A673 (cell line): ENCODE results near the gene PPWD1. TPM values are rescaled to one million over a fixed set of nuclear protein-coding genes. Genes with fewer than 3 reads are reported as not detected.

Experiments used
- BruUV-seq: library from RNA; stranded (reverse); fragments of 400-500 nt; replicated peaks from 2 replicates; lab custom pipeline; 2021; lab: Mats Ljungman, UMichigan
- CTCF ChIA-PET: fragments of 300-600 bp; sonication (Branson Sonifier 250); formaldehyde crosslinking; loops from one replicate; lab custom pipeline; 2022; ENCODE audit warnings: antibody characterized with exemption; lab: Charles Lee
- POLR2A ChIA-PET: fragments of 300-600 bp; sonication (Branson Sonifier 250); formaldehyde crosslinking; loops from one replicate; lab custom pipeline; 2022; ENCODE audit warnings: antibody characterized with exemption; ENCODE audit not compliant: low non-redundant PET; lab: Charles Lee
- DNase-seq: peaks from one replicate; pipeline ENCODE4 v3.0.0-alpha.2; 2015; ENCODE audit warnings: low spot score
- H3K27ac ChIP-seq: fragments of 200-600 bp; sonication (generic); 2 replicates; pipeline ENCODE4 v1.5.1; 2016; ENCODE audit warnings: mixed run types, low read depth, mild to moderate bottlenecking, mixed read lengths, antibody characterized with exemption, low read length; ENCODE audit not compliant: poor library complexity, severe bottlenecking
- H3K27me3 ChIP-seq: fragments of 200-600 bp; sonication (generic); replicated peaks from 2 replicates; pipeline ENCODE4 v1.6.1; 2017; ENCODE audit warnings: mixed run types, low read depth, mild to moderate bottlenecking, mixed read lengths, antibody characterized with exemption, low read length; ENCODE audit not compliant: insufficient read depth, poor library complexity
- H3K36me3 ChIP-seq: fragments of 200-600 bp; sonication (generic); 2 replicates; pipeline ENCODE4 v1.6.1; 2016; ENCODE audit warnings: mixed run types, mild to moderate bottlenecking, mixed read lengths, antibody characterized with exemption, low read length; ENCODE audit not compliant: insufficient read depth, poor library complexity, severe bottlenecking
- H3K4me1 ChIP-seq: fragments of 200-600 bp; sonication (generic); 2 replicates; pipeline ENCODE4 v1.6.1; 2017; ENCODE audit warnings: mixed run types, mild to moderate bottlenecking, mixed read lengths, antibody characterized with exemption, low read length; ENCODE audit not compliant: insufficient read depth, poor library complexity, severe bottlenecking
- H3K4me3 ChIP-seq: fragments of 200-600 bp; sonication (generic); 2 replicates; pipeline ENCODE4 v1.5.1; 2016; ENCODE audit warnings: low read depth, mixed run types, mild to moderate bottlenecking, mixed read lengths, low read length; ENCODE audit not compliant: poor library complexity, severe bottlenecking
- H3K9me3 ChIP-seq: fragments of 200-600 bp; sonication (generic); 2 replicates; pipeline ENCODE4 v1.6.1; 2016; ENCODE audit warnings: mixed run types, low read depth, mild to moderate bottlenecking, mixed read lengths, antibody characterized with exemption, low read length; ENCODE audit not compliant: poor library complexity, severe bottlenecking
- CTCF ChIP-seq: fragments of 300-800, 200-600 bp; sonication (generic); conservative IDR thresholded peaks from 2 replicates; pipeline ENCODE4 v1.5.1; 2017; ENCODE audit warnings: low read depth, mild to moderate bottlenecking, antibody characterized with exemption, low read length, moderate library complexity, mixed read lengths
- EZH2 ChIP-seq: fragments of 200-600 bp; sonication (generic); IDR thresholded peaks from 2 replicates; pipeline ENCODE4 v1.6.1; 2017; ENCODE audit warnings: borderline replicate concordance, low read depth, mild to moderate bottlenecking, mixed read lengths, antibody characterized with exemption, low read length; ENCODE audit not compliant: poor library complexity, severe bottlenecking
- intact Hi-C: fragments of 100-400 bp; cut with micrococcal nuclease; formaldehyde crosslinking; loops from one replicate; pipeline ENCODE4 v1.10.0; 2022; ENCODE audit not compliant: unreplicated experiment
- total RNA-seq: library from RNA; stranded (reverse); gene quantifications from 2 replicates; pipeline ENCODE4 v1.2.3, GENCODE V29; 2021

PPWD1 gene
- total RNA-seq, 1 experiment from 2014 or later, result 35.4 TPM

GRCh38 chr5:65563777-65564176, 681 bp downstream of the PPWD1 start:
- no TSS peak for BruUV-seq
- CTCF ChIA-PET, result interaction anchor here (0.5 kb wide), 1 partner anchor 10 kb away, joined by 4 read pairs; no protein-coding TSS in a partner anchor
- Histone ChIP-seq H3K9me3 (no peaks in the 10 kb centered on the region), H3K4me3 (peak overlapping the region; percentile 82), H3K27ac (peak overlapping the region; percentile 95), H3K36me3 (peaks cover 14% of the 10 kb centered on the region), H3K4me1 (peaks cover 15% of the 10 kb centered on the region), H3K27me3 (no peaks in the 10 kb centered on the region)
- POLR2A ChIA-PET, result no interaction called here
- peak; percentile 4 for DNase-seq
- TF ChIP-seq EZH2 (no peak), CTCF (no peak)
- intact Hi-C loops, result no loop called here

- Histone ChIP-seq H3K27me3 (no peaks in the 10 kb centered on the region), H3K27ac (no peak overlapping the region), H3K4me1 (peaks cover 10% of the 10 kb centered on the region), H3K9me3 (no peaks in the 10 kb centered on the region), H3K36me3 (no peaks in the 10 kb centered on the region), H3K4me3 (no peak overlapping the region)
- DNase-seq, result no peak
- POLR2A ChIA-PET, result no interaction called here
- intact Hi-C loops, result no loop called here
- no TSS peak for BruUV-seq
- TF ChIP-seq EZH2 (no peak), CTCF (no peak)
- CTCF ChIA-PET, result no interaction called here
These were observed 3.4 kb downstream of the PPWD1 start for GRCh38 chr5:65566505-65566904.

- H3K4me3 ChIP-seq, result no peak overlapping the region
- CTCF ChIA-PET, result no interaction called here
- TF ChIP-seq CTCF (no peak), EZH2 (no peak)
- intact Hi-C loops, result no loop called here
- no peaks in the 10 kb centered on the region for H3K27me3 ChIP-seq
- H3K27ac ChIP-seq, result no peak overlapping the region
- no peak for DNase-seq
- POLR2A ChIA-PET, result no interaction called here
- BruUV-seq, result no TSS peak
- no peaks in the 10 kb centered on the region for H3K4me1 ChIP-seq
- no peaks in the 10 kb centered on the region for H3K9me3 ChIP-seq
- no peaks in the 10 kb centered on the region for H3K36me3 ChIP-seq
These were observed 7.6 kb downstream of the PPWD1 start for GRCh38 chr5:65570598-65571226.
